PC-3 (cell line): ENCODE results near the gene DICER1. TPM values are rescaled to one million over a fixed set of nuclear protein-coding genes. Genes with fewer than 3 reads are reported as not detected.

Source experiments
- ATAC-seq: fragments of 200-7000 bp; cut with Tn5 transposase; 2 replicates; pipeline ENCODE4 v1.9.1; 2020; ENCODE audit warnings: mild to moderate bottlenecking, moderate library complexity
- BruUV-seq: library from RNA; stranded (reverse); fragments of 400-500 nt; replicated peaks from 2 replicates; lab custom pipeline; 2021; lab: Mats Ljungman, UMichigan
- CTCF ChIA-PET: fragments of 300-600 bp; sonication (Branson Sonifier 250); formaldehyde crosslinking; loops from one replicate; lab custom pipeline; 2022; ENCODE audit warnings: antibody characterized with exemption; lab: Charles Lee
- POLR2A ChIA-PET: fragments of 300-600 bp; sonication (Branson Sonifier 250); formaldehyde crosslinking; loops from one replicate; lab custom pipeline; 2022; ENCODE audit warnings: antibody characterized with exemption; ENCODE audit not compliant: unreplicated experiment; lab: Charles Lee
- DNase-seq: peaks from one replicate; pipeline ENCODE4 v3.0.0-alpha.2; 2015
- H2AFZ ChIP-seq: fragments of 300-600 bp; sonication (generic); 2 replicates; pipeline ENCODE4 v1.6.0; 2016; ENCODE audit warnings: antibody characterized with exemption, low read length
- H3F3A ChIP-seq: fragments of 300-600 bp; sonication (generic); one replicate; pipeline ENCODE4 v1.6.0; 2017; ENCODE audit warnings: antibody characterized with exemption, low read length, control low read depth, mild to moderate bottlenecking; ENCODE audit not compliant: unreplicated experiment
- H3K27ac ChIP-seq: fragments of 300-600 bp; sonication (generic); 2 replicates; pipeline ENCODE4 v1.5.1; 2016; ENCODE audit warnings: mild to moderate bottlenecking, low read length
- H3K27me3 ChIP-seq: fragments of 300-600 bp; sonication (generic); 2 replicates; pipeline ENCODE4 v1.6.1; 2016; ENCODE audit warnings: low read length, mixed read lengths
- H3K36me3 ChIP-seq: fragments of 300-600 bp; sonication (generic); 2 replicates; pipeline ENCODE4 v1.6.1; 2016; ENCODE audit warnings: low read depth, mixed run types, low read length, mixed read lengths
- H3K4me1 ChIP-seq: fragments of 300-600 bp; sonication (generic); 2 replicates; pipeline ENCODE4 v1.5.1; 2016; ENCODE audit warnings: low read length; ENCODE audit not compliant: insufficient read depth
- H3K4me2 ChIP-seq: fragments of 300-600 bp; sonication (generic); 2 replicates; pipeline ENCODE4 v1.6.0; 2016; ENCODE audit warnings: low read length
- H3K4me3 ChIP-seq: fragments of 300-600 bp; sonication (generic); 2 replicates; pipeline ENCODE4 v1.5.1; 2016; ENCODE audit warnings: mild to moderate bottlenecking, low read length, mixed read lengths
- H3K79me2 ChIP-seq: fragments of 300-600 bp; sonication (generic); 2 replicates; pipeline ENCODE4 v1.6.1; 2017; ENCODE audit warnings: low read length, mixed read lengths
- H3K9ac ChIP-seq: fragments of 300-600 bp; sonication (generic); 2 replicates; pipeline ENCODE4 v1.6.0; 2016; ENCODE audit warnings: mild to moderate bottlenecking, low read length
- H3K9me2 ChIP-seq: fragments of 300-600 bp; sonication (generic); replicated peaks from 2 replicates; pipeline ENCODE4 v1.6.1; 2016; ENCODE audit warnings: mixed run types, low read length, mixed read lengths
- H3K9me3 ChIP-seq: fragments of 300-600 bp; sonication (generic); 2 replicates; pipeline ENCODE4 v1.6.1; 2016; ENCODE audit warnings: low read length, mixed read lengths
- H4K20me1 ChIP-seq: fragments of 300-600 bp; sonication (generic); 2 replicates; pipeline ENCODE4 v1.6.1; 2016; ENCODE audit warnings: low read length, mixed read lengths
- CTCF ChIP-seq: fragments of 300-600 bp; sonication (generic); conservative IDR thresholded peaks from 2 replicates; pipeline ENCODE4 v1.5.1; 2017; ENCODE audit warnings: antibody characterized with exemption, low read depth, mild to moderate bottlenecking, low read length
- EZH2 ChIP-seq: fragments of 300-600 bp; sonication (generic); IDR thresholded peaks from one replicate; pipeline ENCODE4 v1.6.1; 2017; ENCODE audit warnings: antibody characterized with exemption, mild to moderate bottlenecking, low read length; ENCODE audit not compliant: unreplicated experiment
- EZH2phosphoT487 ChIP-seq: fragments of 300-600 bp; sonication (generic); IDR thresholded peaks from 2 replicates; pipeline ENCODE4 v1.6.1; 2018; ENCODE audit warnings: mild to moderate bottlenecking, antibody characterized with exemption, low read length, borderline replicate concordance
- intact Hi-C: fragments of 100-400 bp; cut with micrococcal nuclease; formaldehyde crosslinking; loops from 2 replicates; pipeline ENCODE4 v1.9.0; 2023
- total RNA-seq: library from RNA; depleted of rRNA; stranded (reverse); fragments of >200 nt; gene quantifications from 2 replicates; pipeline ENCODE4 v1.2.3, GENCODE V29; 2014

The DICER1 gene
- total RNA-seq, 1 experiment from 2014 or later: 29.9 TPM

- H4K20me1 ChIP-seq: no peaks in the 10 kb centered on the region
- H3K4me2 ChIP-seq: no peak overlapping the region
- H3F3A ChIP-seq: no peaks in the 10 kb centered on the region
- no peak overlapping the region for H3K4me3 ChIP-seq
- intact Hi-C loops: no loop called here
- H3K36me3 ChIP-seq: no peaks in the 10 kb centered on the region
- H3K27me3 ChIP-seq: peaks cover 98% of the 10 kb centered on the region
- no peaks in the 10 kb centered on the region for H3K9me3 ChIP-seq
- BruUV-seq: no TSS peak
- H3K9me2 ChIP-seq: no peaks in the 10 kb centered on the region
- ATAC-seq (no peak), DNase-seq (no peak)
- H3K79me2 ChIP-seq: no peaks in the 10 kb centered on the region
- no peaks in the 10 kb centered on the region for H3K4me1 ChIP-seq
- no peak overlapping the region for H3K9ac ChIP-seq
- ChIA-PET POLR2A (no interaction called here), CTCF (no interaction called here)
- no peak overlapping the region for H2AFZ ChIP-seq
- TF ChIP-seq EZH2phosphoT487 (no peak), EZH2 (no peak), CTCF (no peak)
- no peak overlapping the region for H3K27ac ChIP-seq
Measured at GRCh38 chr14:95043732-95044462, 113.4 kb downstream of the DICER1 start.

GRCh38 chr14:95043314-95043713, 114.0 kb downstream of the DICER1 start:
- Histone ChIP-seq H3K4me2 (no peak overlapping the region), H3K9me2 (no peaks in the 10 kb centered on the region), H3K4me1 (no peaks in the 10 kb centered on the region), H3K9ac (no peak overlapping the region), H3K79me2 (no peaks in the 10 kb centered on the region), H3K27me3 (peaks cover 98% of the 10 kb centered on the region), H3F3A (no peaks in the 10 kb centered on the region), H3K4me3 (no peak overlapping the region), H4K20me1 (no peaks in the 10 kb centered on the region), H3K27ac (no peak overlapping the region), H2AFZ (no peak overlapping the region), H3K36me3 (no peaks in the 10 kb centered on the region), H3K9me3 (no peaks in the 10 kb centered on the region)
- no TSS peak for BruUV-seq
- ATAC-seq: no peak
- ChIA-PET POLR2A (no interaction called here), CTCF (no interaction called here)
- intact Hi-C loops: no loop called here
- no peak for TF ChIP-seq EZH2phosphoT487
- TF ChIP-seq EZH2: no peak
- no peak for TF ChIP-seq CTCF
- no peak for DNase-seq

GRCh38 chr14:95041477-95042020, 115.8 kb downstream of the DICER1 start:
- peaks cover 81% of the 10 kb centered on the region for H3K27me3 ChIP-seq
- no peak overlapping the region for H3K4me3 ChIP-seq
- ChIA-PET CTCF (no interaction called here), POLR2A (no interaction called here)
- no peak overlapping the region for H3K27ac ChIP-seq
- H3K9me3 ChIP-seq: no peaks in the 10 kb centered on the region
- ATAC-seq: no peak
- no peaks in the 10 kb centered on the region for H4K20me1 ChIP-seq
- H3F3A ChIP-seq: no peaks in the 10 kb centered on the region
- H3K9ac ChIP-seq: no peak overlapping the region
- TF ChIP-seq EZH2phosphoT487 (no peak), EZH2 (no peak), CTCF (no peak)
- no peak overlapping the region for H2AFZ ChIP-seq
- intact Hi-C loops: no loop called here
- H3K36me3 ChIP-seq: no peaks in the 10 kb centered on the region
- BruUV-seq: no TSS peak
- no peak for DNase-seq
- no peaks in the 10 kb centered on the region for H3K9me2 ChIP-seq
- H3K4me2 ChIP-seq: no peak overlapping the region
- no peaks in the 10 kb centered on the region for H3K79me2 ChIP-seq
- H3K4me1 ChIP-seq: no peaks in the 10 kb centered on the region
